NCI-H748 (cell line): ENCODE results near the gene PDIA4.
"Not testable (repeated sequence)": the region's sequence is repeated elsewhere in the genome, so short reads cannot be mapped to it uniquely, and the experiment has no call there.

Experiments
- DNase-seq: peaks from one replicate; lab custom pipeline; 2025; ENCODE audit not compliant: unreplicated experiment; lab: John Stamatoyannopoulos, UW

Gene PDIA4, protein sequence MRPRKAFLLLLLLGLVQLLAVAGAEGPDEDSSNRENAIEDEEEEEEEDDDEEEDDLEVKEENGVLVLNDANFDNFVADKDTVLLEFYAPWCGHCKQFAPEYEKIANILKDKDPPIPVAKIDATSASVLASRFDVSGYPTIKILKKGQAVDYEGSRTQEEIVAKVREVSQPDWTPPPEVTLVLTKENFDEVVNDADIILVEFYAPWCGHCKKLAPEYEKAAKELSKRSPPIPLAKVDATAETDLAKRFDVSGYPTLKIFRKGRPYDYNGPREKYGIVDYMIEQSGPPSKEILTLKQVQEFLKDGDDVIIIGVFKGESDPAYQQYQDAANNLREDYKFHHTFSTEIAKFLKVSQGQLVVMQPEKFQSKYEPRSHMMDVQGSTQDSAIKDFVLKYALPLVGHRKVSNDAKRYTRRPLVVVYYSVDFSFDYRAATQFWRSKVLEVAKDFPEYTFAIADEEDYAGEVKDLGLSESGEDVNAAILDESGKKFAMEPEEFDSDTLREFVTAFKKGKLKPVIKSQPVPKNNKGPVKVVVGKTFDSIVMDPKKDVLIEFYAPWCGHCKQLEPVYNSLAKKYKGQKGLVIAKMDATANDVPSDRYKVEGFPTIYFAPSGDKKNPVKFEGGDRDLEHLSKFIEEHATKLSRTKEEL

DNA sequence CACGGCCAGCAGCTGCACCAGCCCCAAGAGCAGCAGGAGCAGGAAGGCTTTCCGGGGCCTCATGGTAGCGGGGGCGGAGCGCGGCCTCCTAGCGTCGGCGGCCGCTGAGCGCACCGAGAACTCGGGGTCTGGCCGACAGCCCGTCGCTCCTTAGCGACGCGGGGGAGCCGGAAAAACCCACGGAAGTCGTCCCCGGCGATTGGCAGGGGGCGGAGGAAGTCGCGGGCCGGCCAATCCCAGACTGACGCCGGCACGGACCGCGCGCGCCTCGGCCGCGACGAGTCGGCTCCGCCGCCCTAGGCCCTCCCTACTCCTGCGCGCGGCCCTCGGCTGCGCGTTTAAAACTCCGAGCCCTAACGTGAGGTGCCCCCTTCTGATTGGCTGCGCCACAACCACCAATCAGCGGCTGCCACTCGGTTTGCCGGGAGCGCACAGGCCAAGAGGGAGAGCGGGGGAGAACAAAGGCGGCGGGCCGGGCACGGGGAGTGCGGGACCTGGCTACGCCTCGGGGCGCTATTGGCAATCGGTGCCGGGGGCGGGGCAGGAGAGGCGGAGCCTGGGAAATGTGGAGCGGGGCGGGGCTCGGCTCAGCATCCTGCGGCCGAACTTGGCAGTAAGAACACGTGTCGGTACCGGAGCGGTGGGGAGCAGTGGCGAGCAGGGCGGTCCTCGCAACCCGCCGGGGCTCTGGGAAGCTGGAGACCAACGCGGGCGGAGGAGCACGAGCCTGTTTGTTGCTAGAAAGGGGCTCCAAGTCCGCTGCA is at the start of gene PDIA4:
Gene PDIA4, minus strand, starts transcription at position 160 of the 764 bp plus-strand sequence. Its CDS starts 97 bp downstream, at position 63.
- peak; percentile 99 for DNase-seq

DNA sequence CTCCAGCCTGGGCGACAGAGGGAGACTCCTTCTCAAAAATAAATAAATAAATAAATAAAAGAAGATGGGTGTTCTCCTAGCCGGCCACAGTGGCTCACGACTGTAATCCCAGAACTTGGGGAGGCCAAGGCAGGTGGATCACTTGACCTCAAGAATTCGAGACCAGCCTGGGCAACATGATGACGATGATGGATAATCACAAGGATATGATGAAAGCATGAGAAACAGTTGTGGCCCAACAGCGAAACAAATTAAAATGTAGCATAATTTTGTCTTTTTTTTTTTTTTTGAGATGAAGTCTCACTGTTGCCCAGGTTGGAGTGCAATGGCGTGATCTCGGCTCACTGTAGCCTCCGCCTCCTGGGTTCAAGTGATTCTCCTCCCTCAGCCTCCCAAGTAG is 49.3 kb upstream of the PDIA4 start:
- no peak for DNase-seq

DNA sequence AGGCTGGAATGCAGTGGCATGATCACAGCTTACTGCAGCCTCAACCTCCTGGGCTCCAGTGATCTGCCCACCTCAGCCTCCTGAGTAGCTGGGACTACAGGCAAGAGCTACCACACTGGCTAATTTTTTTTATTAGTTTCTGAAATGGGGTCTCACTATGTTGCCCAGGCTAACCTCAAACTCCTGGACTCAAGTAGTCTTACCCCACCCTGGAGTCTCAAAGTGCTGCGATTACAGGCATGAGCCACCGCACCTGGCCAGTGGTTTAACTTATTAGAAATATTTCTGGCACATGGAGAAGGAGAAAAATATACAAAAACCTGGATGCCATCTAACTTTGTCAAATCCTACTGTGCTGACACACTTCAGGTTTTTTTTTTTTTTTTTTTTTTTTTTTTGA is 47.0 kb upstream of the PDIA4 start:
- no peak for DNase-seq

DNA sequence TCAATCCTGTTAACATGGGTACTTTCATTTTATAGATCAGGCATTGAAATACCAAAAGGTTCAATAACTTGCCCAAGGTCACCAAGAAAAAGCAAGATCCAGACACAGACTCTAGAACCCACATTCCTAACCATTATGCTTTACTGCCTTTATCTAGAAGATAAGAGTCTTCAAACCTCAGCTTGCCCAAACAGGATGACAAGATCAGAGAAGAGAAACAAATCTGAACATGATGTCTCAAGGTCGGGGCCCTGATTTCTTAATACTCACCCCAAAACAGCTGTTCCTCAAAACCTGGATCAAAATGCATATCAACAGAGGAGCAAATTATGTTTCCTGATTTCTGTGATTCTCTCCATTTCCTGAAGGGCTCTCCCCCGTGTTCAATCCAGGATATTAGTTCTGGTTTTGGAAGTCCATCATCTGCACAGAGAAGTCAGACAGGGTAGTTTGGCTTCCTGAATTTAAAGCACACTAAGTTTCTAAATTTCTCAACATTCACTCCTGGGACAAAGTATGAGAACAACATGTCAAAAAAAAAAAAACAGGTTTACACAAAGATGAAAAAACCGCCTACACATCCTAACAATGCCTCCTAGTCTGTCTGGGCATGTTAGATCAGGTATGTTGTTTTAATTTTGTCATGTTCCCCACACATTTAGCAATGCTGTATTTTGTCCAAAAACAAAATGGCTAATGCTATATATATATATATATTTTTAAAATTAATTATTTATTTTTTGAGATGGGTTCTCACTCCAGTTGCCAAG is 46.0 kb upstream of the PDIA4 start:
- no peak for DNase-seq

DNA sequence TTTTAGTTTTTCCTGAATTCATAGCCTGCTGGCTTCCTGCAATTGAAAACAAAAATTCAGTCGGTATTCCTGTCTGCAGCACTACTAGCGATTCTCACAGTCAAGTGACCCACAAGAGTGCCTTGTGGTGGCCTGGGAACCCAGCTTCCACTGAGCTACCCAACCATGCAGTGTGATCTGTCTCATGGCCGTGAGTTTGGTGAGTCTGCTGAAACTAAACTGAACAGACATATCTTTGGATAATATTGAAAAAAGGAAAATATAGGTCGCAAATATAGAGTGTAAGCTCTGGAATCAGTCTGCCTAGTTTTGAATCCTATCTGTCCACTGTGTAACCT is 44.1 kb upstream of the PDIA4 start:
- DNase-seq, result no peak

DNA sequence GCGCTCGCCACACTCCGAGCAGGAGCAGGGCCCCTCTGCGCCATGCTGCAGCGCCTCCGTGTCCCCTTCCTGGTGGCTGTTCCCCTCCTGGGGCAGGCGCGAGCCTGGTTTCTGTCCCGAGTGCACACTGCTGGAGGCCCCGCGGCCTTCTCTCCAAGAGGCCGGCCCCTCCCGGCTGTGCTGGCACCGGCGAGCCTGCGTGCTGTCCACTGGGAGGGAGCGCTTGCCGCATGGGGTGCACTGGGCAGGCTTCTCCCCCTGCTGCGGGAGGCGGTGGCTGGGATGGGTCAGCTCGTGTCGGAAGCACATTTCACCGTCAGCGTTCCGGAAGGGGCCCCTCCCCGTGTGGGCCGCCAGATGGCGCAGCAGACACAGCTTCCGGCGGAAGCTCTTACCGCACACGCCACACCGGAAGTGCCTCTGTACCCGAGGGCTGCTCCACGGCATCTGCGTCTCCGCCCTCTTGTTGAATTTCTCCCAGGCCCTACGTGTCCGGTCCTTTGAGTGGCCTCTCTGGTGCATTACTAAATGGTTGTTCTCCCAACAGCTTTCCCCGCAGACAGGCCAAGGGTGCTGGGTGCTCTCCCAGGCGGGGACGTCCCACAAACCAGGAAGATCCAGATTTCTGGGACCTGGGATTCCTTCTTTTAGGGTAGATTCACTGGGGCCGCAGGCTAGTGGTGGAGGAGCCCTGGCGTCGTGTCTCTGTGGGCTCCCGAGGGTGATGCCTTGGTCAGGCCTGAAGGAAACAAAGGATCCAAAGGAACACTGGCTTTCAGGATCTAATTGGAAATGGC is 43.5 kb upstream of the PDIA4 start:
- DNase-seq, result no peak

DNA sequence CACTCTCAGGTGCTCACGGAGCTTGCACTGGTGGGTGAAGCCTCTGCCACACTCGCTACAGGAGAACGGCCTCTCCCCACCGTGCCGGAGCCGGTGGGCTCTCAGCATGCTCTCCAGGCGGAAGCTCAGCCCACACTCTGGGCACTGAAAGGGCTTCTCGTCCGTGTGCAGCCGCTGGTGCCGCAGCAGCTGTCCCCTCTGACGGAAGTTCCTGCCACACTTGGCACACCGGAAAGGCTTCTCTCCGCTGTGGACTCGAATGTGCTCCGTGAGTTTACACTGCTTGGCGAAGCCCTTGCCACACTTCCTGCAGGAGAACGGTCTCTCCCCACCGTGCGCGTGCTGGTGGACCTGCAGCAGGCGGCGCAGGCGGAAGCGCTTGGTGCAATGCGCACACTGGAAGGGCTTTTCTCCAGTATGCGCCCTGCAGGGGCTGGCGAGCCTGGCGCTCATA is 42.9 kb upstream of the PDIA4 start:
- DNase-seq, result no peak

DNA sequence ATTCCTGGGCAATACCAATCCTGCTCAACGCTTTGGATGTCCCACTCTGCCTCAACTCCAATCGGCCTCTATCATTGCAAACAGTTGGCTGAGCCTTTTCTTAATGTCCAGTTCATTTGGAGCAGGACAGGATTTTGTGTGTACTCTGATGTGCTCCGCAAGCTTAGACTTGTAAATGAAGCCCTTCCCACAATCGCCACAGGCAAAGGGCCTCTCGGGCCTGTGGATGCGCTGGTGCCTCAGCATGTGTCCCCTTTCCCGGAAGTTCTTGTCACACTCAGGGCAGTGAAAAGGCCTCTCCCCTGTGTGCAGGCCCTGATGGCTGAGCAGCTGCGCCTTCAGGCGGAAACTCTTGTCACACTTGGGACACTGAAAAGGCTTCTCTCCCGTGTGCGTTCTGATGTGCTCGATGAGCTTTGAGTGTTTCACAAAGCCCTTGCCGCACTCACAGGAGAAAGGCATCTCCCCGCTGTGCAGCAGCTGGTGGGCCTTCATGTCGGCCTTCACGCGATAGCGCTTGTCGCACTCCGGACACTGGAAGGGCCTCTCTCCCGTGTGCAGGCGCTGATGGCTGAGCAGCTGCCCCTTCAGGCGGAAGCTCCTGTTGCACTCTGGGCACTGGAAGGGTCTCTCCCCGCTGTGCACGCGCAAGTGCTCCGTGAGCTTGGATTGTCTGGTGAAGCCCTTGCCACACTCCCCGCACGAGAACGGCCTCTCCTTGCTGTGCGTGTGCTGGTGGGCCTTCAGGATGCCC is 42.2 kb upstream of the PDIA4 start:
- no peak for DNase-seq

DNA sequence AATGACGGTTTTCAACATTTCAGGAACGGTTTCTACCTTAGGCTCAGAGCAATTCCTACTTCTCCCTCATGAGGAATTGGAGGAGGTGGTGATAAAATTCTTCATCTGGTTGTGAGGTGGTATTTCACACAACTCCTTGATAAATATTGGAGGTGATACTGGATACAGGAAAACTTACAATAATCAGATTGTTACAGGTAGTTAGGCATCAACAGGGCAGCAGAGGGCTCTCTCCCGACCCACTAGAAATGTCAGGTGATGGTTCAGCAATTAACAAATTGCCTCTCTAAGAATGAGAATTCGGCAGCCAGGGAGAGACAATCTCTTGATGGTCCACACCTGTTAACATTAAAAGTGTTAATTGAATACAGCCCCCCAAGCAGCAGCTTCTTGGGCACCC is 39.6 kb upstream of the PDIA4 start:
- peak; percentile 15 for DNase-seq

DNA sequence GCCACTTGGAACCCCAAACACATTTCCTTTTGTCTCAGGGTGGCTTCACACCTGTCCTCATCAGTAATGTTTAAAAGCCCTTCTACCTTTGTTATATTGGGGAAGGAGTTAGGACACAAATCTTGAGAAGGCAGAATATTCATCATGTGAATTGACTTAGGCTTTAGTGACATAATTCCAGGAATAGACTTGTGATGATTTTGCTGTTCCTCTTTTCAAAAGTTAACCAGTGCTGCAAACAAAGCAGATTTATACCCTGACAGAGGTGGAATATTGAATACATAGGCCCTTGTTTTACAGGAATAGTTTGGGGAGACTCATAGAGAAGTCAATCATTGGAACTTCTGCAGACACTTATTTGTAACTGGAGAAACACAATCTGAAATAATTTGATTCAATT is 35.2 kb upstream of the PDIA4 start:
- no peak for DNase-seq

DNA sequence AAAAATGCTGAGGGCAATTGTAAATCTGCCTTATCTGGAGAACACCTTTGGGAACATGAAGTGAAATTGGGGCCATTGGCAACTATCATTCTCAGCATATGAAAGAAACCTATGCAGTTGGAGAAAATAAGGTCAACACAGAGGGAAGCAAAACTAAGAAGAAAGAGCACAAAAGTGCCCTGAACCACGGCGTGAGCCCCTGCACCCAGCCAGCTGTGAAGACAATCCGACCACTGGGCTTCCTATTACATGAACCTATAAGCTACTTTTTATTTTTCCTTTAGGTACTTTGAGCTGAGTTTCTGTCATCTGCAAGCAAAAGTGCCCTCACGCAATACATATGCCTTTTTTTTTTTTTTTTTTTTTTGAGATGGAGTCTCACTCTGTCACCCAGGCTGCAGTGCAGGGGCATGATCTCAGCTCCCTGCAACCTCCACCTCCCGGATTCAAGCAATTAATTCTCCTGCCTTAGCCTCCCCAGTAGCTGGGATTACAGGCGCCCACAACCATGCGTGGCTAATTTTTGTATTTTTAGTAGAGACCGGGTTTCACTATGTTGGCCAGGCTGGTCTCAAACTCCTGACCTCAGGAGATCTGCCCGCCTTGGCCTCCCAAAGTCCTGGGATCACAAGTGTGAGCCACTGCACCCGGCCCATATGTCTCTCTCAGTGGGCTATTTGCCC is 34.1 kb upstream of the PDIA4 start:
- not testable (repeated sequence) for DNase-seq

DNA sequence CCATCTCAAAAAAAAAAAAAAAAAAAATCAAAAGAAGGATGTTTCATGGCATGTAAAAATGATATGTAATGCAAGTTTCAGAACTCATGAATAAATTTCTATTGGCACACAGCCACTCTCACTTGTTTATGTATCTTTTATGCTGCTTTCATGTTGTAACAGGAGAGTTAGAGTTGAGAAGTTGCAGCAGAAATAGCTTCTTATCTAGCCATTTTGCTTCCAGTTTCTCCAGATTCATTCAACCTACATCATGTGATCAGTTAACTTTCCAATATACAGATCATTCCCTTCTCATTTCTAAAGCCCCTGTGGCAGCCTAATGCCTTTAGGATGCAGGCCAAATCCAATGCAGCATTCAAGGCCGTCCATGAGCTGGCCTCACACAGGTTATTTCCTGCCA is 31.9 kb upstream of the PDIA4 start:
- no peak for DNase-seq

DNA sequence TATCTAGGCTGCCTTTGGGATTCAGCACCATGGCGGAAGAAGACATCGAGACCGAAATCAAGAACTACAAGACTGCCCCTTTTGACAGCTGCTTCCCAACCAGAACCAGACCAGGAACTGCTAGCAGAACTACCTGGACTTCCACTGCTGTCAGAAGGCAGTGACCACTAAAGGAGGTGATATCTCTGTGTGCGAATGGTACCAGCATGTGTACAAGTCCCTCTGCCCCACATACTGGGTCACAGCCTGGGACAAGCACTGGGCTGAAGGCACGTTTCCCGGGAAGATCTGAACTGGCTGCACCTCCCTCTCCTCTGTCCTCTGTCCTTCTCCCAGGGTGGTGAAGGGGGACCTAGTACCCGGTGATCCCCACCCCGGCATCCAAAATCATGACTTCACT is 25.6 kb upstream of the PDIA4 start:
- no peak for DNase-seq

DNA sequence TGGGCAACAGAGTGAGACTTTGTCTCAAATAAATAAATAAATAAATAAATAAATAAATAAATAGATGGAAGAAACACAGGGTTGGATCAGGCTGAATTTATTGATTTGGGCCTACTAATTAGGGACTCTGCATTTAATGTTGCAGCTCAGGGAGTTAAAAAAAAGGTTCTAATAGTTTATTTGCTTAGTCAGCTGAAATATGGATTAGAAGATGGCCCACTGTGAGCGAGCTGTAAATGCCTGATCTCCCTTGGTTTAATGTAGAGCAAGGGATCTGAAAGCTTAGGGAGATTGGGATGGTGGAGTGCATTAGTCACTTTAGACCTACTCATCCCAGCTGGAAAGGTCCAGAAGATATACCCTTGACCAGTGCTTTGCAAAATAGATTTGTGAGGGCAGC is 25.1 kb upstream of the PDIA4 start:
- no peak for DNase-seq

DNA sequence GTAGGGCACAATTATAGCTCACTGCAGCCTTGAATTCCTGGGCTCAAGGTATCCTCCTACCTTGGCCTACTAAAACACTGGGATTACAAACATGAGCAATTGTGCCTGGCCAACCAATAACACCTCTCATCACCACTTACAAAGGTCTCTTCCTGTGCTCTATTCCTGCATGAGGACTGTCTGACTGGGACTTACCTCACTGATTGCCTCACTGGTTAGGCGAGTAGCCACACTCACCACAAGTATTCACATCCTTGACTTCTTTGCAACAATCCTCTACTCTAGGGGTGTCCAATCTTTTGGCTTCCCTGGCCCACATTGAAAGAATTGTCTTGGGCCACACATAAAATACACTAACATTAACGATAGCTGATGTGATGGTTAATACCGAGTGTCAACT is 22.6 kb upstream of the PDIA4 start:
- DNase-seq, result no peak

DNA sequence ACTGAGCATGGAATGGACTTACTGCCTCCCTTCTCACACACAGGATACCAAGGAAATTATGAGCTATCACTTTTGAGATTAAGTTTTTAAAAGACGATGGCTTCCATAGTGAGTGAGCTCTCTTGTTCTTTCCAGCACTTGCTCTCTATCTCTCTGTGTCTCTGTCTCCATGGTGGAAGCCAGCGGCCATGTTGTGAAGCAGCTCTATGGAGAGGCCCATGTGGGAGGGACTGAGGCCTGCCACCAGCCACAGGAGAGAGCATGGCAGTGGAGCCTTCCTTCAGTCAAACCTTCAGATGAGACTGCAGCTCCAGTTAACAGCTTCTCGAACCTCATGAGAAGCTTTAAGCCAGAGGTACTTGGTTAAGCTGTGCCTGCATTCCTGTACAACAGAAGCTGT is 20.5 kb upstream of the PDIA4 start:
- DNase-seq, result no peak

DNA sequence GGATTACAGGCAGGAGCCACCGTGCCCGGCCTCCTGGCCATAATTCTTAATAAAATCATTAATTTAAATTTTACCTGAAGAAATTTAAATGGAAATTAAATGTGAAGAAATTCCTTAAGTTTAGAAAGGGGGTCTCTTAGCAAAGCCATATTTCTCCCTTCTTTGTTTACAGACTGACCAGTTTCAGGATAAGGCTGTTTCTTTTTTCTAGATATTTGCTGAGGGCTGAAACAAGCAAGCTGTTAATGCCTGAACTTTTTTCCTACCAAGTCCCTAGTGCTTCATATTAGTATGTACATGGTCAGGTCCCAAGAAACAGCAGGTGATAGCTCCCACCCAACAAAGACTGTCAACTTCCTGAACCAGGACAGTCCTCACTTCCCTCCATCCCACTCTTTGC is 18.1 kb upstream of the PDIA4 start:
- no peak for DNase-seq

DNA sequence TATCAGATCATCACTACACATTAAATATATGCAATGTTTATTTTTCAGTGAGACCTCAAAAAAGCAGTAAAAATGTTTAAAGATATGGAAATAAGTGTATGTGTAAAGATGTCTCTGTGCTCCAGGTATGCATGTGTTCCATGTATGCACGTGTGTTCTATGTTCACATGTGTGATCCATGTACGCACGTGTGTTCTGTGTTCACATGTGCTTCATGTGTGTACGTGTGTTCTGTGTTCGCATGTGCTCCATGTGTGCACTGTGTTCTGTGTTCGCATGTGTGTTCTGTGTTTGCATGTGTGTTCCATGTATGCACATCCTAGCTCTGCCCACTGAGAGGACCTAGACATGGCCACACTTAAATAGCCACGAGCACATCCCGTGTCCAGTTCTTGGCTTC is 15.6 kb upstream of the PDIA4 start:
- no peak for DNase-seq

DNA sequence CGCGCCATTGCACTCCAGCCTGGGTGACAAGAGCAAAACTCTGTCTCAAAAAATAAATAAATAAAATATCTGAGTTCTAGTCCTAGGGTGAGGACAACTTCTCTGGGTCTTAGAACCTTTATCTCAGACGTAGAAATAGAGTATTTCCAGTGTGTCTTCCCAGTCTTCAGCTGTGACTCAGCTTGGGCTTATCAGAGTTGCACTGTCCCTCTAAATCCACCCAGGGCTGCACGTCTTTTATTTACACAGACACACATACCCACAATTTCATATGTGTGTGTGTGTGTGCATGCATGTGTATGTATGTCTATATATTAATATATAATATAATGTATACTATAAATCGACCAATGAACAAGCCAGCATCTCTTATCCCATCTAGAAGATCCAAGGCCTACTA is 13.0 kb upstream of the PDIA4 start:
- no peak for DNase-seq
